ENCODE measurements around the gene FGFBP2. TPM values are rescaled to one million over a fixed set of nuclear protein-coding genes. Genes with fewer than 3 reads are reported as not detected.

FGFBP2 gene
- total RNA-seq, 1 donor: not detected

- H3K4me3 ChIP-seq (ENCODE audit: low read depth, low read length): no peak overlapping the region
- DNase-seq (ENCODE audit: low read depth): no peak
- no peak for TF ChIP-seq CTCF (IDR thresholded peaks at IDR 0.05; ENCODE audit: insufficient read depth, low read depth, low read length)
These were observed 8.3 kb upstream of the FGFBP2 start for GRCh38 chr4:15971068-15971801.

GRCh38 chr4:15968551-15969300 is 5.8 kb upstream of the FGFBP2 start:
- no peak for TF ChIP-seq CTCF (IDR thresholded peaks at IDR 0.05; ENCODE audit: insufficient read depth, low read depth, low read length)
- H3K4me3 ChIP-seq (ENCODE audit: low read depth, low read length): no peak overlapping the region
- no peak for DNase-seq (ENCODE audit: low read depth)

DNA sequence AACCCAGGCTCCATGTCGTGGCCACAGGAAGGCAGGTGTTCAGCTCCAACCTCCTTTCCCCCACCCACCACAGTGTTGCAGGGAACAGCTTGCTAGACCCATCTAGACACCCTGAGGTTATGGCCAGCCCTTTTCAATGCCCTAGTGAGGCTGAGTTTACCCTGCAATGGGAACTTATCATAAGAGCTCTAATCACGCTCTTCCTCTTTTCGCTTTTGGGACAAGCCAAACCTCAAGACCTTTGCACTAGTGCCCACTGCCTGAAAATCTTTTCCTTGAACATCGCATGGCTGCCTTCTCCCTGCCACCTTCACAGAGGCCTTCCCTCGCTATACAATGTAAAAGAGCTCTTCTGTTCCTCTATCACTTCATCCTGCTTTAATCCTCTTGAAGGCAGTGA is 2.4 kb upstream of the FGFBP2 start:
- no peak for TF ChIP-seq CTCF (IDR thresholded peaks at IDR 0.05; ENCODE audit: insufficient read depth, low read depth, low read length)
- no peak overlapping the region for H3K4me3 ChIP-seq (ENCODE audit: low read depth, low read length)
- DNase-seq (ENCODE audit: low read depth): no peak

DNA sequence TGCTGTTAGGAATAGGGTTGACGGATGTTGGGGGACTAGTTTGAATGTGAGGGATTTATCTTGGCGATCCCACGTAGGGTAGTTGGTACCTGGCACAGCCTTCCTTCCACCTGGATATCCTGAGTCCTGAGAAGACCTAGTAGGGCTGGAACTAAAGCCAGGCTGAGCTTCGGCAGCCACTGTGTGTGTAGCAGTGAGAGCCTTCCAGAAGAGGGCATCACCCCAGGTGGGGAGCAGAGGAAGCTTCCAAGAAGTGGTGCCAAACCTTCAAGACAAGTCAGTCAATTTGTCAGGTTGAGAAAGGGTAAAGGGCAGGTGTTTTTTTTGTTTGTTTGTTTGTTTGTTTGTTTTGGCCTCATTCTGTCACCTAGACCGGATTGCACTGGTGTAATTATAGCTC is 1.2 kb upstream of the FGFBP2 start:
- TF ChIP-seq CTCF (IDR thresholded peaks at IDR 0.05; ENCODE audit: insufficient read depth, low read depth, low read length): no peak
- no peak overlapping the region for H3K4me3 ChIP-seq (ENCODE audit: low read depth, low read length)
- DNase-seq (ENCODE audit: low read depth): no peak

GRCh38 chr4:15963576-15963975 is 601 bp upstream of the FGFBP2 start:
- no peak for TF ChIP-seq CTCF (IDR thresholded peaks at IDR 0.05; ENCODE audit: insufficient read depth, low read depth, low read length)

DNA sequence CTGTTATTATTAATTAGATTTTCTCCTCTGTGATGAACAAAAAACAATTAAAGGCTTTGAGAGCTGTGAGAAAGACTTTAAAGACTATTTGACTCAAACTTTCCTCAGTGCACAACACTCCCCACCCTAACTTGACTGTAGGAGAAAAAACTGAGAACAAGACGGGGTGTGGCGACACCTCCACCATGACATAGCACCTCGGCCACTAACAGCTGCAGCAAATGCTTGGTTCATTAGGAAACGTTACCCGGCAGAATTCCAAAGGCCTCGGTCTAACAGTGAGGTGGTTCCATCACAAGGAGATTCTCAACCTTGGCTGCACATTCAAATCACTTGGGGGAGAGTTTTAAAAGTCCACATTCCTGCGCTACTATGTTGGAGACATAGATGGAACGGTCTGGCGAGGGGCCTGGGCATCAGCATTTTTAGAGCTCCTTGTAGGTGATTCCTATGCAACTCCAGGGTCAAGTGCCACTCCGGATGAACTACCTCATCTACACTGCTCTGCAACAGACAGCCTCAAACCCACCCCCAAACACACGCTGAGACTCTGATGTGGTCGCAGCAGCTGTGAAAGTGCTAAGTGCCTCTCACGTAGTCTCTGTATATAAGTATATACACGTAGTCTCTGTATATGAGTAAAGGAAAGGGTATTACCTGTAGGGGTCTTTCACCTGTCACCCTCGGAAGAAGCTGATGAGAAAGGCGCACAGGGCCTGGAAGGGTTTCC is 1.0 kb downstream of the FGFBP2 start:
- H3K4me3 ChIP-seq (ENCODE audit: low read depth, low read length): no peak overlapping the region
- no peak for TF ChIP-seq CTCF (IDR thresholded peaks at IDR 0.05; ENCODE audit: insufficient read depth, low read depth, low read length)
- no peak for DNase-seq (ENCODE audit: low read depth)

More at GRCh38 chr4:15963576-15963975, 601 bp upstream of the FGFBP2 start:
- H3K4me3 ChIP-seq (ENCODE audit: low read depth, low read length): no peak overlapping the region
- no peak for DNase-seq (ENCODE audit: low read depth)

Data from fibroblast of villous mesenchyme (primary cell).